Measurements from ENCODE around the gene PKD1L1.

- TF ChIP-seq CTCF (IDR thresholded peaks at IDR 0.05) (no peak), POLR2A (IDR thresholded peaks at IDR 0.05) (no peak)
These were observed 218.1 kb downstream of the PKD1L1 start for GRCh38 chr7:47730142-47730541.
